Endodermal cell (in vitro differentiated cells): ENCODE data around the gene THSD7B. TPM values are rescaled to one million over a fixed set of nuclear protein-coding genes. Genes with fewer than 3 reads are reported as not detected.

ENCODE experiments used
- DNase-seq: peaks from one replicate; pipeline ENCODE4 v3.0.0-alpha.2; 2017
- H3K27ac ChIP-seq: 2 replicates; pipeline ENCODE4 v1.5.1; 2013; ENCODE audit warnings: mild to moderate bottlenecking, low read depth, low read length, moderate library complexity
- H3K27me3 ChIP-seq: 2 replicates; pipeline ENCODE4 v1.6.1; 2013; ENCODE audit warnings: mild to moderate bottlenecking, low read length, moderate library complexity; ENCODE audit not compliant: insufficient read depth, control insufficient read depth, poor library complexity, severe bottlenecking
- H3K36me3 ChIP-seq: 2 replicates; pipeline ENCODE4 v1.7.0; 2013; ENCODE audit warnings: mild to moderate bottlenecking, low read length, moderate library complexity; ENCODE audit not compliant: control insufficient read depth, insufficient read depth
- H3K4me1 ChIP-seq: one replicate; pipeline ENCODE4 v1.7.0; 2013; ENCODE audit warnings: low read length; ENCODE audit not compliant: control insufficient read depth, insufficient read depth
- H3K4me3 ChIP-seq: 2 replicates; pipeline ENCODE4 v1.5.1; 2013; ENCODE audit warnings: mild to moderate bottlenecking, low read length, moderate library complexity
- H3K9ac ChIP-seq: 2 replicates; pipeline ENCODE4 v1.6.1; 2013; ENCODE audit warnings: mild to moderate bottlenecking, low read length, moderate library complexity; ENCODE audit not compliant: poor library complexity, severe bottlenecking; ENCODE audit errors: extremely low read depth
- H3K9me3 ChIP-seq: 2 replicates; pipeline ENCODE4 v1.6.1; 2013; ENCODE audit warnings: mild to moderate bottlenecking, low read length, moderate library complexity; ENCODE audit not compliant: control insufficient read depth
- H3K27ac Mint-ChIP-seq: 2 replicates; pipeline ENCODE4 v1.8.0; 2020; ENCODE audit warnings: mixed read lengths
- H3K27me3 Mint-ChIP-seq: 2 replicates; pipeline ENCODE4 v1.8.0; 2021; ENCODE audit warnings: mild to moderate bottlenecking, mixed read lengths; ENCODE audit not compliant: insufficient read depth
- H3K36me3 Mint-ChIP-seq: 2 replicates; pipeline ENCODE4 v1.8.0; 2020; ENCODE audit warnings: low read depth, mixed read lengths
- H3K4me1 Mint-ChIP-seq: 2 replicates; pipeline ENCODE4 v1.8.0; 2020; ENCODE audit warnings: mixed read lengths
- H3K4me3 Mint-ChIP-seq: 2 replicates; pipeline ENCODE4 v1.8.0; 2020; ENCODE audit warnings: mild to moderate bottlenecking, moderate library complexity, mixed read lengths
- H3K9me3 Mint-ChIP-seq: 2 replicates; pipeline ENCODE4 v1.8.0; 2020; ENCODE audit warnings: mild to moderate bottlenecking, mixed read lengths
- WGBS, 2 experiments: methylation state at CpG; one replicate each; pipeline versions ENCODE4 v1.1.5 to v1.1.7; 2013; ENCODE audit warnings: missing lambda C conversion rate in 2 of 2, mixed read lengths in 1 of 2; ENCODE audit not compliant: insufficient coverage in 1 of 2, insufficient read length in 1 of 2; 5-methylcytosine and 5-hydroxymethylcytosine counted together
- total RNA-seq, 2 donors: library from RNA; stranded (reverse); fragmentation: NEBNext Ultra II Directional in 1 of 2; extraction: Animal tissue kit (Norgen Biotek cat#: 25700) in 1 of 2; gene quantifications; 2 replicates in 1 of 2; 3 replicates in 1 of 2; pipeline ENCODE4 v1.2.1, GENCODE V29; 2021
- TF ChIP-seq, protein P1 (sequence below): fragments of 200-600 bp; sonication (generic); conservative IDR thresholded peaks from 2 replicates; pipeline ENCODE4 v1.5.0; 2021; ENCODE audit warnings: antibody characterized with exemption, mild to moderate bottlenecking

THSD7B gene
- total RNA-seq, 2 donors from 2014 or later, result 1.8 to 2.6 TPM

DNA sequence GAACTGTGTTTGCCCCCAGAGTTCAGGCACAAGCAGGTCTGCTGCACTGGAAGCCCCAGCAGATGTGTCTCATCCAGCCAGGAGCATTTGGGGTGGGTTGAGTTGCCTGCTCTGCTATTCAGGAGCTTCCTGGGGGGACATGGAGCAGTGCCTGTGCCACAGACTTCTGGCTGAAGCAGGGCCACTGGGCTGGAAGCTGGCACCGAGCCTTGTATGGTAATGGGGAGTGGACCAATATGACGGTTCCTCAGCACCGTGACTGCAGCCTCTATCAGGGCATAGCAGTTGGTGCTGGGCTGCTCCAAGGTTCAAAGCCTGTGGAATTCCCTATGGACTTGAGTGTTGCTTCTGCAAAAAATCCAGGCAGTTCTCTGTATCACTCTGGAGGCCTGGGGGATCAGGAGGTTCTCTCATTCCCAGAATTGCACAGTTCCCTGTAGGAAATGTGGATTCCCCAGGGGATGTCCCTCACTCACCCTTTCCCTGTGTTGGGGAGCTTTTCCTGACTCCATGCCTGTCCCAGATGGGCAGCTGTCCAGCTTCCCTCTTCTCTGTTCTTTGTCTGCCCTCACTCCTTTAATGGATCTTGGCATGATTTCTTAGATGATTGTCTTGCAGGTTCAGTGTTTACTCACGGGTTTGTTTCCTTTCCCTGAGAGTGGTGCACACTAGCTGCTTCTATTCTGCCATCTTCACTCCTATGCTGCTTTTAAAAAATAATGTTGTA, 37.2 kb upstream of the THSD7B start:
- no peaks in the 10 kb centered on the region for H3K36me3 ChIP-seq
- TF ChIP-seq, protein P1, sequence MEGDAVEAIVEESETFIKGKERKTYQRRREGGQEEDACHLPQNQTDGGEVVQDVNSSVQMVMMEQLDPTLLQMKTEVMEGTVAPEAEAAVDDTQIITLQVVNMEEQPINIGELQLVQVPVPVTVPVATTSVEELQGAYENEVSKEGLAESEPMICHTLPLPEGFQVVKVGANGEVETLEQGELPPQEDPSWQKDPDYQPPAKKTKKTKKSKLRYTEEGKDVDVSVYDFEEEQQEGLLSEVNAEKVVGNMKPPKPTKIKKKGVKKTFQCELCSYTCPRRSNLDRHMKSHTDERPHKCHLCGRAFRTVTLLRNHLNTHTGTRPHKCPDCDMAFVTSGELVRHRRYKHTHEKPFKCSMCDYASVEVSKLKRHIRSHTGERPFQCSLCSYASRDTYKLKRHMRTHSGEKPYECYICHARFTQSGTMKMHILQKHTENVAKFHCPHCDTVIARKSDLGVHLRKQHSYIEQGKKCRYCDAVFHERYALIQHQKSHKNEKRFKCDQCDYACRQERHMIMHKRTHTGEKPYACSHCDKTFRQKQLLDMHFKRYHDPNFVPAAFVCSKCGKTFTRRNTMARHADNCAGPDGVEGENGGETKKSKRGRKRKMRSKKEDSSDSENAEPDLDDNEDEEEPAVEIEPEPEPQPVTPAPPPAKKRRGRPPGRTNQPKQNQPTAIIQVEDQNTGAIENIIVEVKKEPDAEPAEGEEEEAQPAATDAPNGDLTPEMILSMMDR, result no peak
- no peaks in the 10 kb centered on the region for H3K9me3 ChIP-seq
- no peak overlapping the region for H3K4me3 ChIP-seq
- H3K27me3 ChIP-seq, result peaks cover 47% of the 10 kb centered on the region
- Mint-ChIP-seq H3K9me3 (no peaks in the 10 kb centered on the region), H3K36me3 (no peaks in the 10 kb centered on the region), H3K4me3 (no peak overlapping the region), H3K4me1 (no peaks in the 10 kb centered on the region), H3K27ac (no peak overlapping the region), H3K27me3 (peaks cover 33% of the 10 kb centered on the region)
- no peak overlapping the region for H3K27ac ChIP-seq
- H3K4me1 ChIP-seq, result peaks cover 6% of the 10 kb centered on the region
- 80 to 91% methylated on average over 1 to 4 of the region's 4 CpGs for WGBS, 2 experiments
- no peak for DNase-seq
- no peak overlapping the region for H3K9ac ChIP-seq

DNA sequence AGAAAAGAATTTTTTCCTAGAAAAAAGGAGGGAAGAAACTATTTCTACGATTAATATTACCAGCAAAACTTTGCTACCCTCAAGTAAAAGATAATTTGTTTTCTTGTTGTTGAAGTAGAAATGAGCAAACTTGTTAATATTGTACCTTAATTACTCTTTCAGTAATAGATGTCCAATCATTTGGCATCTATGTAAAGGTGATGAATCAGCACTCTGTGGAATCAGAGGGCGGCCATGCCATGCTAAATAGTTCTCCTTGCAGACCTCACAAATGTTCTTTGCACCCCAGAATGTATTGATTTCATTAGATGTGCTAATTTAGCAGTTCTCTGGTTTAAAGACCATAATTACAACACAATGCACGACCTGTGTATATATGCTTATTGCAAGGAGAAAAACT, 29.1 kb upstream of the THSD7B start:
- H3K4me1 Mint-ChIP-seq, result no peaks in the 10 kb centered on the region
- H3K27me3 Mint-ChIP-seq, result peaks cover 26% of the 10 kb centered on the region
- H3K4me3 ChIP-seq, result no peak overlapping the region
- DNase-seq, result no peak
- TF ChIP-seq, protein P1, result no peak
- H3K36me3 Mint-ChIP-seq, result no peaks in the 10 kb centered on the region
- H3K9me3 ChIP-seq, result no peaks in the 10 kb centered on the region
- WGBS, 2 experiments, result 76% methylated on average over 2 of the region's 3 CpGs; no CpG with 5 or more reads in 1 of the 2 experiments
- H3K27ac ChIP-seq, result no peak overlapping the region
- no peaks in the 10 kb centered on the region for H3K36me3 ChIP-seq
- no peak overlapping the region for H3K27ac Mint-ChIP-seq
- H3K27me3 ChIP-seq, result peaks cover 21% of the 10 kb centered on the region
- no peaks in the 10 kb centered on the region for H3K4me1 ChIP-seq
- H3K4me3 Mint-ChIP-seq, result no peak overlapping the region
- no peak overlapping the region for H3K9ac ChIP-seq
- H3K9me3 Mint-ChIP-seq, result no peaks in the 10 kb centered on the region

DNA sequence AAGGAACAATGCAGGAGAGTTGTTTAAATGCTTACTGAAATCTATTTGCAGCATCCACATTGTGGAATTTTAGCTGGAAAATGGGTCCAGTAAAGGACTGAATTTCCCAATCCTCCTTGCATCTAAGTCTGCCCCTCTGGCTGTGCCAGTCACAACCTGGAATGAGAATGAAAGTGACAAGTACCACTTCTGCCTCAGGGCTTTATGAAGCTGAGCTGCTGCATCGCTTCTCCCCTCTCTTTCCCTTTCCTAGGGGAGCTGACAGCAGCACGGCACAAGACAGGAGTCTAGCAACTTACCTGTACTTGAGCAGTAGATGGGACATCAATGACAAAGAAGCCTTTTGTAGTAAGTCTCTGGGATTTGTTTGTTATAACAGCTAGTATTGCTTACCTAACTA, 27.3 kb upstream of the THSD7B start:
- Mint-ChIP-seq H3K4me1 (no peaks in the 10 kb centered on the region), H3K4me3 (no peak overlapping the region), H3K9me3 (no peaks in the 10 kb centered on the region), H3K36me3 (no peaks in the 10 kb centered on the region), H3K27ac (no peak overlapping the region), H3K27me3 (peaks cover 30% of the 10 kb centered on the region)
- Histone ChIP-seq H3K27me3 (peaks cover 26% of the 10 kb centered on the region), H3K36me3 (no peaks in the 10 kb centered on the region), H3K9ac (no peak overlapping the region), H3K9me3 (no peaks in the 10 kb centered on the region), H3K4me3 (no peak overlapping the region), H3K27ac (no peak overlapping the region), H3K4me1 (no peaks in the 10 kb centered on the region)
- WGBS, 2 experiments, result 71% methylated on average over 2 of the region's 2 CpGs; no CpG with 5 or more reads in 1 of the 2 experiments
- DNase-seq, result no peak
- TF ChIP-seq, protein P1, result no peak
